ENCODE data around the gene CTRB2.

- TF ChIP-seq POLR2A (IDR thresholded peaks at IDR 0.05; ENCODE audit: low read depth, low read length) (no peak), TAF1 (IDR thresholded peaks at IDR 0.05; ENCODE audit: borderline replicate concordance, low read depth, low read length) (no peak)
Measured at GRCh38 chr16:75217389-75217851, 10.5 kb upstream of the CTRB2 start.
